ENCODE measurements around the gene SLC7A5.
"Not testable (repeated sequence)": the region's sequence is repeated elsewhere in the genome, so short reads cannot be mapped to it uniquely, and the experiment has no call there.

SLC7A5 gene

GRCh38 chr16:87860553-87861299 lies 8.6 kb downstream of the SLC7A5 start:
- no peak for DNase-seq

DNA sequence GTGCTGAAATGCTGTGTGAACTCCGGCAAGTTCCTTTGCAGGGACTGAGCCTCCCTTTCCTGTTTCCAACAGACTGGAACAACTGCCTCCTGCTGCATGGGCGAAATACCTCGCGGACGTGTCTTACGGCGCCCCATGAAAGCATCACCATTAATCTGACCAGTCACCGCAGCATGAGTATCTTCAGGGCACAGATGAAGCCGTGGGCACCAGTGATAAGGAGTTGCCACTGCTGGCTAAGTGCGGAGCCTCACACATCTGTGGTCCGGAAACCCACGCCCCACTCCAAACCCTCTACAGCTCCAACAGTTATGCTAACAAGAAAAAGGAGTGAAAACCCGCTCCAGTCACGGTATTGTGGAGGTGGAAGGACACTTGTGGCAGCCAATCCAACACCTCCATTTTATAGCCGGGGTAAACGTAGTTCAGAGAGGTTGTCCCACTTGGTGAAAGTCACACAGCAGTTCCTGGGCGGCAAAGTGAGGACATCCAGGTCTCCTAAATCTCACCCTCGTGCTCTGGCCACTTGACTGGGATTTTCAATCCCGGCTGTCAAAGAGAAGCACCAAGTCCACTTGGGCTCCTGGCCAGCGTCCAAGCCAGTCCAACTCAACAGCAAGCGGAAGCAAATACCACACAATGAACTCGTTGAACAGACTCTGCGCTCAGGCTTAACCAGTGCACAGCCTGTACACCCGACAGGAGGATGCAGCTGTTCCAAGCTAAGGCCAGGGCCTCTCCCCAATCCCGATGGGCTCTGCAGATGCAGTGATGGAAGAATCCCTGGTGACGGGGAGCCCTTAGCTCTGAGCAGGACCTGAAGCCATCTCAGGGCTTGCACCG lies 10.9 kb downstream of the SLC7A5 start:
- DNase-seq = not testable (repeated sequence)

- no peak for DNase-seq
Observed at GRCh38 chr16:87856791-87857228, 12.5 kb downstream of the SLC7A5 start.

DNA sequence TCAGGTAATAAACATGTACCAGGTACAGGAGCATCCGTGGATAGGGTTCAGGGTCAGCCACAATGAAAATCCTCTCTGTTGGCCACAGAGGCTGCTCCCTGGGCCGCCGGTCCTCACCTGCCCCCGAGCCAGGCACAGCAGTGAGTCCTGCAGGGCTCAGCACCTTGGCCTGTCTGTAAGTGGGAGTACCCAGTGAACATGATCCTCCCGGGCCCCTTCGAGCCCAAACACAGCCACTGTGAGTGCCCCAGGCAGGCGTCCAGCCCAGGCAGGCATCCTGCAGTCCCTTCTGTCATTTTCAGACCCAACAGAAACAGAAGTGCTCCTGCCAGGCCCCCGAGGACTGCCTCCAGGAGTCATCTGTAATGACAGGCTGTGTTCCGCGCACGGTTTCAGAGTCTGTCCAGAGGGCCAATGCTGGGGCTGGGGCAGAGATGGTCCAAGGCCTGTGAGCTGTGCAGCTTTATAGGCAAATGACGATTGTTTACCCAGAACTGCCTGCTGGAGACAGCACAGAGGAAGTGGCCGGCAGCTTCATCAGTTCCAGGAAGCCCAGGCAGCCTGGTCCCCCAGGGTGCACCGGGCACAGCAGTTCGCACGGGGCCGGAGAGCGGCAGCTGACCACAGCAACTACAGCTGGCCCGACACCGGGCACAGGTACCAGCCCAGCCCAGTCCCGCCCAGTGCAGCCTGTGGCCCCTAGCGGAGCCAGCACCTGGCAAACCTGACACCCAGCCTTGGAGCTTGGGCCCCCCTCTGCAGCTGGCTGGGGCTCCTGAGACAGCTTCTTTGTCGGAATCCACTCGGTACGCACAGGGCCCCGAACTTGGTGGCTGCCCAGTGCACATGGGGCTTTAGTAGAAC lies 13.2 kb downstream of the SLC7A5 start:
- DNase-seq = no peak

DNA sequence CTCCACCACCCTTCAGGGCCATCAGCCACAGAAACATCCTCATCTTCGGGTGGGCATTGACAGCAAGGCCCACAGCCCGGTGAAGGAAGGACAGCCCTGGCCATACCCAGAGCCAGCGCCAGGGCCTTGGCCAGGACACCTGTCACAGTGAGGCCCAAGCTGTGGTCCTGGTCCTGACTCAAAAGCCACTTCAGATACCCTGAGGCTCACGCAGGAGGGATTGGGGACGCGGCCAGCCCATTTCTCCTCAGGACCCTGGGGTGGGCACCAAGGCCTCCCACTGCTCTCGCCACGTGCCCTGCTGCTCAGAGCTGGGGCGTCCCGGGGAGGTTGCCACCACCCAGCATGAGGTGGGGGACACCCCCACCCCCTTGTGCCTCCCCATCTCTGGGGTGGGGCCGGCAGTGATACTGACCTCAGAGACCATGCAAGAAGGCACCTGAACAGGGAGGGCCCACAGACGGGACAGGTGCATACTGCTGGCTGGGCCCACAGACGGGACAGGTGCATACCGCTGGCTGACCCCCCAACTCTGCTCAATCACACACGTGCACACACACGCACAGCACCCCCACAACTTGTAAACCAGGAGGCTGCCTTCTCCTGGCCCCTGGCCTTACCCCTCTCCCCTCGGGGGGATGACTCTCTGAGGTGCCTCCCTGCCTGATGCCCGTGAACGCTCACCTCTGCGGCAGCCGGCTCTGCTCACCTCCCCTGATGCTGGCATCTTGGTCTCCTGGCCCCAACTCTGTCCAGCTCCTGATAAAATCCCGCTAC lies 14.2 kb downstream of the SLC7A5 start:
- DNase-seq = no peak

DNA sequence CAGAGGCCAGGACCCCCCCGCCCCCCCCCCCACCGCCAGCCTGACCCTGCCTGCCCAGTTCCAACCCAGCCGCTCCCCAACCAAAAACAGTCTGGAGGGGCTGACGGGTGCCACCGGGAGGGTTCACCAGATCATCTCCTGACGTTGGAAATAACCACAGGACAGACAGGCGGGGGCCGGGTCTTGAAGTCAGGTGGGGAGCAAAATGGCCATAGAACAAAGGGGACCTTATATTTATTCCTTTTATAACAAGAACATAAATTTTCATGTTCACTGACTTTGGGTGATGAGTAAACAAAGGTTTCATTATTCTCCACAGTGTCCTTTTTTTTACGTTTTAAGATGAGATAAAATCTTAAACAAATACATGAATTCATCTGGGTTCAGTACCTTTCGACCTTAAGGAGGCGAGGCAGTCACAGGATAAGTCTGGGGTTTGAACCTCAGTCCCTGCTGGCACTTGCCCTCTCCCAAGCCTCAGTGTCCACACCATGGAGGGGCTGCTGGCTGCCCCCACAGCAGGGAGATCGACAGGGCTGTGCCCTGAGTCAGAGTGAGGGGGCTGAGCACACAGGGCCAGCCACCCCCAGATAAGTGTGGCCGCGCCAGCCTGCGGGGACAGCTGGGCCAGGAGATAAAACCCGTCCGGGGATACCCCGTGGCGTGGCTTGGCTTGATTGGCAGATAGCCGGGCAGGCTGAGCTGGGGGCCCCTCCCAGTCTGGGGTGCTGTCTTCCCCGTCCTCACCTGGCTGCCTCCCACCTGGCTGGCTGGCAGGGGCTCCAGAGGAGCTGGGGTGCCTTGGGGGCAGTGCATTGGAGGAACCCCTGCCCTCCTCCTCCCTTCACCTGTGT lies 15.0 kb downstream of the SLC7A5 start:
- no peak for DNase-seq

DNA sequence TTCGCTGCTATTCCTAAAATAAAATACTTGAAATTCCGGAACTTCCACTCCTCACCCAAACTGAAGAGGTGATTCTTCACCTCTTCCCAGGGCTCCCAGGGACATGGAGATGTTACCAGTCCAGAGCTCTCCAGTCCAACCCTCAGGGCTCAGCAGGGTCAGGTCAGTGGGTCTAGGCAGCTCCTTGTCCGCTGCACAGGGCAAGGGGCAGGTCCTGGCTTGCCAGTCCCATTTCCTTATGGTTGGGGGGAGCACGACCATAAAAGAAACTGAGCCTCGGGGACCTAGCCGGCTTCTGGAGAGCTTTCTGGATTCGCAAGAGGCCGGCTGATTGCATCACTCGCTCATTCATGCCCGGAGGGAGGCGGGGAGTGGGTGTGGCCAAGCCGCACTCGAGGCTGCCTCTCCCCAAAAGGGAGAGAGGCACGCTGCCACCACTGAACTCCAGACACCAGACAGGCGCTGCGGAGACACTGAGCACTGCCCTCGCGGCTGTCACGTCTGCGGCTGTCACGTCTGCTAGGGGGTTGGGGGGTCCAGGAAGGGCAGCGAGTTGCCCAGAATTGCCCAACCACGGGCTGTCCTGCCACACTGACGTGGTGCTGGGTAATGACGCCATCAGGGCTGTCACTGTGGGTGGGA lies 15.8 kb downstream of the SLC7A5 start:
- peak; percentile 91 for DNase-seq

GRCh38 chr16:87851601-87852000 lies 17.7 kb downstream of the SLC7A5 start:
- DNase-seq = no peak

- DNase-seq = no peak
Observed at GRCh38 chr16:87851141-87851587, 18.1 kb downstream of the SLC7A5 start.

GRCh38 chr16:87850009-87851006 lies 19.0 kb downstream of the SLC7A5 start:
- peak; percentile 68 for DNase-seq

DNA sequence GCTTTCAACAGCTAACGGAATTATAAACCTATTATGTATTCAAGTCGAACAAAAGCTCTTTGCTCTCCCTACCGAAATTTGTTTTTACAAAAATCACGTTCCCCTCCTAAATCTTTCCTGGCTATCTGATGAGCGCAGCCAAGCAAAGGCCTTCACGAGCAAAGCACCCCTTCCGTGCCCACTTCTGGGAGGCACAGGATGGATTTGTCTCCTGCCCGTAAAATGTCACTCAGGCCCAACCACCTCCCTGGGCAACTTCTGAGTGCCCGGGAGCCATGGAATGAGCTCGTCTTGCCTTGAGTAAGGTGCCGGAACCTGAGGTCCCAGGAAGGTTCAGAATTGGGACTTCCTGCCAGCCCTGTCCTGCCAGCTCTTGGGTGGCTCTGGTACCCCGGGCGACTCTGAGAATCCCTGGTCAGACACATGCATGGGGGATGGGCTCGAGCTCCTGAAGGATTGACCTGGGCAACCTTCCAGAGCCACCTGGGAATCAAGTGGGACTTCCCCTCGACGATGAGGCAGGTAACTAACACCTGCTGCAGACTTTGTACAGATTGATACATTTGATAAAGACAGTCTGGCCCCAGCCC lies 19.8 kb downstream of the SLC7A5 start:
- DNase-seq = no peak

- DNase-seq = no peak
Observed at GRCh38 chr16:87848676-87849345, 20.5 kb downstream of the SLC7A5 start.

- no peak for DNase-seq
Observed at GRCh38 chr16:87847785-87848675, 21.3 kb downstream of the SLC7A5 start.

DNA sequence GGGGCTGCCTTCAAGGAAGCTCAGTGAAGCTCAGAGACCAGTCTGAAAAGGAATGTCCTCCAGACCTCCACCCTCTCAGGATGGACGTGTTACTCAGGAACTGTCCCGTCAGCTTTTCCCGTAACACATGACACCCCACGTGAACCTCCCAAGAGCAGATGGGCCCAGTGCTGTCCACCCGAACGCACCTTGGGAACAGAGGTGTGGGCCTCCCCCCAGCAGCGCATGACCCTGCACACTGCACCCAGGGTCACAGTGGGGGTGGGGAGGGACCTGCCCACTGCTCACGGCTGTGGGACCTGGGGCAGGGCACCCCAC lies 21.9 kb downstream of the SLC7A5 start:
- DNase-seq = no peak

DNA sequence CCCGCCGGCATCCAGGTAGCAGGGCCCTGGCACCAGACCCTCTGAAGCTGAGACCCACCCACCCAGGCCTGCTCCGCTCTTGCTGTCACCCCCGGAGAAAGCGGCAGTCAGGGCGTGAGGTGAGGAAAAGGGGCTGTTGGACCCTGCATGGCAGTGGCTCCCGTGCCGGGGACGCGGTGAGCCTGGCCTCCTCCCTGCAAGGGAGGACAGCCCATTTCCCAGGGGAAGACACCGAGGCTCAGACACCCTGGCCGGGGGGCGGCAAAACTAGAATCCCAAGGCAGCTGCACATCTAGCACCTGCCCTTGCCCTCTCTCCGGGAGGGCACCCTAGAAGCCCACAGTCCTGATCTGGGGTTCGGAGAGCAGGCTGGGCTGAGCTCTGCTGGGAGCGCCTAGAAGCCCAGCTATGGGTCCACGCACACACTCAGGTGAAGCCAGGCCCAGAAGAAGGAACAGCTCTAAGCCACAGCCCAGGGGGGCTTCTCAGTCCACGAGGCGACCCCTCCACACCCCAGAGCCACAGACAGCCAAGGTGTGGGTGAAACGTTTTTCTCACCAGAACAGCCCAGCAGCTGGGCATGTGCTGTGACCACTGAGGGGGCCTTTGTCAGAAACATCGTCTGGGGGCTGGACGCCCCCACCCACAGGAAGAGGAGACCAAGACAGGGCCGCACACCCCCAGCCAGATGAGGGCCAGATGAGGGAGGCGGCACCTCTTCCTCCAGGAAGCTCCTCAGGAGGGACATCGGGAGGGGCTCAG lies 22.4 kb downstream of the SLC7A5 start:
- DNase-seq = no peak

DNA sequence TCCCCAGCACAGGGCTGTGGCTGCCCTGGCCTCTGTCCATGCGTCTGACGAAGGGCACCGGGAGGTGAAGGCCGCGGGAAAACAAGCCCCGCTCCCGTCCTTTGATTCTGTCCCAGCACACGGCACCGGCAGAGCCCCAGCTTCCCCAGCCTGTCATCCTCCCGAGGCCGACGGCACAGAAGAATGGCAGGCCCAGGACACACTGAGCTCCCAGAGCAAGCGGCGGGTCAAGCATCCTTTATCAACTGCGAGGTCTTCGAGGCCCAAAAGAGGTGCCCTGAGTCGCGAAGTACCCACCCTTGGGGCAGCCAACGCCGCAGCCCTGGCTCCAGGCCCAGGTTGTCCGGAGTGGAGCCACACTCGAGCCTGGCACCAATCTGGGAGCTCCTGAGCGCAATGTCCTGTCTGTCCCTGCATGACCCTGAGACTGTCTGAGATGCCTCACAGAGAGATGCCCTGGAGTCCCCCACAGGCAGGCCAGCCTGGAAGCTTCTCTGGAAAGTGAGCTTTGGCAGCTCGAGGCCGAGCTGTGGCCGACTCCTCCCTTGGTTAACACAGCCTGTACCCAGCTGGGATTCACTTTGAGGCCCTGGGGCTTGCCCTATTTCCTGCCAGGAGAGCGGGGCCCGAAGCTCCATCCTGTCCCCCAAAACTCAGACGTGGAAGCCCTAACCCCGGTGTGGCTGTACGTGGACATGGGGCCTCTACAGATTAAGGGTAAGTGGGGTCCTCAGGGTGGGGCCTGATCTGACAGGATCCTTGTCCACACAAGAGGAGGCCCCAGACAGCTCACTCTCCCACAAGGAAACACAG lies 23.3 kb downstream of the SLC7A5 start:
- DNase-seq = no peak

Measured in stimulated activated CD4-positive, alpha-beta T cell treated with anti-CD3 and anti-CD28 coated beads, Interleukin-1b, Interleukin-23, amount 100 ng/mL, for 48 hours (primary cell).